ENCODE measurements around the gene CEPT1.

GRCh38 chr1:111220302-111220890 lies 80.4 kb downstream of the CEPT1 start:
- TF ChIP-seq, protein P1, sequence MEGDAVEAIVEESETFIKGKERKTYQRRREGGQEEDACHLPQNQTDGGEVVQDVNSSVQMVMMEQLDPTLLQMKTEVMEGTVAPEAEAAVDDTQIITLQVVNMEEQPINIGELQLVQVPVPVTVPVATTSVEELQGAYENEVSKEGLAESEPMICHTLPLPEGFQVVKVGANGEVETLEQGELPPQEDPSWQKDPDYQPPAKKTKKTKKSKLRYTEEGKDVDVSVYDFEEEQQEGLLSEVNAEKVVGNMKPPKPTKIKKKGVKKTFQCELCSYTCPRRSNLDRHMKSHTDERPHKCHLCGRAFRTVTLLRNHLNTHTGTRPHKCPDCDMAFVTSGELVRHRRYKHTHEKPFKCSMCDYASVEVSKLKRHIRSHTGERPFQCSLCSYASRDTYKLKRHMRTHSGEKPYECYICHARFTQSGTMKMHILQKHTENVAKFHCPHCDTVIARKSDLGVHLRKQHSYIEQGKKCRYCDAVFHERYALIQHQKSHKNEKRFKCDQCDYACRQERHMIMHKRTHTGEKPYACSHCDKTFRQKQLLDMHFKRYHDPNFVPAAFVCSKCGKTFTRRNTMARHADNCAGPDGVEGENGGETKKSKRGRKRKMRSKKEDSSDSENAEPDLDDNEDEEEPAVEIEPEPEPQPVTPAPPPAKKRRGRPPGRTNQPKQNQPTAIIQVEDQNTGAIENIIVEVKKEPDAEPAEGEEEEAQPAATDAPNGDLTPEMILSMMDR (IDR thresholded peaks at IDR 0.05): no peak
- TF ChIP-seq POLR2A (IDR thresholded peaks at IDR 0.05) (no peak), POLR2AphosphoS5 (IDR thresholded peaks at IDR 0.05) (no peak)
